ENCODE measurements around the gene ARMH4.

Gene ARMH4

DNA sequence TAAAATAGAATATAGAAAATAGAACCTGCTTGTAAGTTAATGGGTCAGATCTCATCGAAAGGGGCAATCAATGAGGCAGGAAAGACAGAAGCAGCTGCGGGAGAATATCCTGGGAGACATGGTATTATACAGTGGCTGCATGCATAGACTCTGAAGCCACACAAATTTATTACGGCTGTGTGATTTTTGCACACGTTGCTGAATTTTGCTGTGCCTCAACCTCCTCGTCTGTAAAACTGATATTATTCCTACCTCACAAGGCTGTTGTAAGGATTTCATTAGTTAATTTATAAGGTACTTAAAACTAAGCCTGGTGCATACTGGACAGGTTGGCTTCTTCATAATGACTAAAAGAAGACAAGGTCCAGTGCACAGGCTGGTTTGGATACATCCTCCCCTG, 52.3 kb downstream of the ARMH4 start:
- Mint-ChIP-seq H3K9me3 (no peaks in the 10 kb centered on the region), H3K27ac (no peak overlapping the region), H3K27me3 (peaks cover 5 to 9% of the 10 kb centered on the region in 2 donors), H3K4me3 (no peak overlapping the region), H3K36me3 (no peaks in the 10 kb centered on the region), H3K4me1 (no peaks in the 10 kb centered on the region)
- ATAC-seq (replicated peaks) (no peak), DNase-seq (no peak)

DNA sequence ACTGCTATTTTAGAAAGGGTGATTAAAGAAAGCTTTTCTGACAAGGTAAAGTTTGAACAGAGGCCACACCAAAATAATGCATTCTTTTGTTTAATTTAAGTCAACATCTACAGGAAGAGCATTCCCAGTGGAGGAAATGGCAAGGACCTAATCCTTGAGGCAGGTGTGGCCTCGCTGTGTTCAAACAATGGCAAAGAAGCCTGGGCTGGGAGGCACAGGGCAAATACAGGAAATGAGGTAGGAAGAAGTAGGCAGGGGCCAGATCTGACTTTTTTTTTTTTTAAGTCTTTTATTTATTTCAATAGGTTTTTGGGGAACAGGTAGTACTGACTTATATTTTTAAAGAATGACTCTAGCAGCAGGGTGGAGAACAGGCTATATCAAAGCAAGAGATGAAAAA, 53.5 kb downstream of the ARMH4 start:
- ATAC-seq (replicated peaks) (no peak), DNase-seq (no peak)
- H3K27ac Mint-ChIP-seq, result no peak overlapping the region
- peaks cover 5 to 9% of the 10 kb centered on the region in 2 donors for H3K27me3 Mint-ChIP-seq
- no peaks in the 10 kb centered on the region for H3K9me3 Mint-ChIP-seq
- no peaks in the 10 kb centered on the region for H3K36me3 Mint-ChIP-seq
- H3K4me3 Mint-ChIP-seq, result no peak overlapping the region
- no peaks in the 10 kb centered on the region for H3K4me1 Mint-ChIP-seq

- no peaks in the 10 kb centered on the region for H3K9me3 Mint-ChIP-seq
- no peak overlapping the region for H3K4me3 Mint-ChIP-seq
- no peak for ATAC-seq (replicated peaks)
- H3K27ac Mint-ChIP-seq, result no peak overlapping the region
- peaks cover 5 to 20% of the 10 kb centered on the region in 2 donors for H3K27me3 Mint-ChIP-seq
- no peaks in the 10 kb centered on the region for H3K4me1 Mint-ChIP-seq
- H3K36me3 Mint-ChIP-seq, result no peaks in the 10 kb centered on the region
- DNase-seq, result no peak
Measured at GRCh38 chr14:58096731-58097130, 55.3 kb downstream of the ARMH4 start.

DNA sequence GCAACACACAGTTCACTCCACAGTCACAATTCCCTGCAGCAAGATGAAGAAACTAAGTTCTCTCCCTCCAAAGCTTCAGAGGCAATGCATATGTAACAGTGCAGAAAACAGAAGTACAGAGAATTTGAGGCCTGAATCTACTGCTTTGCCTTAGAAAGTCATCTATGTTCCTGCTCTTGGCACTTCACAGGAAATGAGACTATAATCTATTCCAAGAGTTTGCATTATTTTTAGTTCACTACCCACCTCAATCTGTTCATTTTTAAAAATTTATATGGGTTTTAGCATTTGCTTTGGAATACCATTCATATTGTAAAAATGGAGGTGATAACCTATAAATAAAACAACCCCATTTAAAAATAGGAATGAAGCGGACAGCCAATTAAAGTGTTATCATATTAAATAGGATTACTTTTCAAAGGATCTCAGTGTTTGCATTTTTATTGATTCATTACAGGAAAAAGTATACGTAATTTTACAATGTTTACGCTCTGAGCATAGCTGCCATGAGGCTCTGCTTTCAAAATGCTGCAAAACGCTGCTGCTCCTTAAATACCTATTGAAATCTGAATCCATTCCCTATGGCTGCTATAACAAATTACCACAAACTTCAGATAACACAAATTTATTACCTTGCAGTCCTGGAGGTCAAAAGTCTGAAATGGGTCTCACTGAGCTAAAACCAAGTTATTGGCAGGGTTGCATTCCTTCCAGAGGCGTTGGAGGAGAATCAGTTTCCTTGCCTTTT, 60.0 kb downstream of the ARMH4 start:
- Mint-ChIP-seq H3K4me1 (no peaks in the 10 kb centered on the region), H3K4me3 (no peak overlapping the region), H3K9me3 (no peaks in the 10 kb centered on the region), H3K27me3 (peaks cover 0 to 22% of the 10 kb centered on the region in 2 donors), H3K36me3 (no peaks in the 10 kb centered on the region), H3K27ac (no peak overlapping the region)
- no peak for DNase-seq
- no peak for ATAC-seq (replicated peaks)

DNA sequence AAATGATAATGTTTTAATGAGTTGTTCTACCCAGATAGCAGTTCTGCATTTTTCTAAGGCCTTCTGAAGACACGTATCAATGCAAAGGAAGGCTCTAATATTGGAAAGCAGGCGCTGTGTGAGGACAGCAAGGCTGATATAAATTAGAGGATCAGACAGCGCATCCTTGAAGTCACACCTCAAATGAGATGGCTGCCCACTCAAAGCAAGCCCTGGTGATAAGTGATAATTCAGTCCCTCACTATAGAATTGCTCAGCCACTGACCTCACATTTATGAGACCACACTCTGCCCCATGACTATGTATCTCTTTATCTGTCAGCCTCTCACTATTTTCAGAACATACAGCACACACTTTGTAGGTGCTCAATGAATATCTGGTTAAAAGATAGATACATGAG, 62.4 kb downstream of the ARMH4 start:
- Mint-ChIP-seq H3K9me3 (no peaks in the 10 kb centered on the region), H3K27ac (no peak overlapping the region), H3K27me3 (peaks cover 0 to 26% of the 10 kb centered on the region in 2 donors), H3K4me1 (no peaks in the 10 kb centered on the region), H3K4me3 (no peak overlapping the region), H3K36me3 (no peaks in the 10 kb centered on the region)
- ATAC-seq (replicated peaks) (no peak), DNase-seq (no peak)

DNA sequence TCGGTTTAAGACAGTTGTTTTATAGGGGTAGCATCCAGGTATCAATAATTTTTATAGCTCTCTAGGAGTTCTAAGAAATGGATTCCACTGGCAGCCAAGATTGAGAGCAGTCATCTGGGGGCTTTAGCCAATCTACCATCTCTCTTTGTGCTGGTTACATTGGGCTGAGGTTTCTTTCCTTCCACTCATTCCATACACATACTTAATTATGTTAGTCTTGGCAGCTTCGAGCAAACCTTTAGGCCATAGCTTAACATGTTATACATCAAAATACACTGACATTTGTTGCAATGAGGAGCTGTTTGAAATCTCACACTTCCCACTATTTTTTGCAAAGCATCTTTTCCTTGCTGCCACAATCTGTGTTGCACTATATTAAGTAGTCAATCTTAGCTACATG, 63.1 kb downstream of the ARMH4 start:
- Mint-ChIP-seq H3K4me3 (no peak overlapping the region), H3K36me3 (no peaks in the 10 kb centered on the region), H3K4me1 (no peaks in the 10 kb centered on the region), H3K27me3 (peaks cover 0 to 32% of the 10 kb centered on the region in 2 donors), H3K9me3 (no peaks in the 10 kb centered on the region), H3K27ac (no peak overlapping the region)
- ATAC-seq (replicated peaks) (no peak), DNase-seq (no peak)

GRCh38 chr14:58085877-58086276, 66.1 kb downstream of the ARMH4 start:
- Mint-ChIP-seq H3K27ac (no peak overlapping the region), H3K4me3 (no peak overlapping the region), H3K36me3 (no peaks in the 10 kb centered on the region), H3K4me1 (no peaks in the 10 kb centered on the region), H3K27me3 (peaks cover 0 to 20% of the 10 kb centered on the region in 2 donors), H3K9me3 (no peaks in the 10 kb centered on the region)
- no peak for DNase-seq
- ATAC-seq (replicated peaks), result no peak

DNA sequence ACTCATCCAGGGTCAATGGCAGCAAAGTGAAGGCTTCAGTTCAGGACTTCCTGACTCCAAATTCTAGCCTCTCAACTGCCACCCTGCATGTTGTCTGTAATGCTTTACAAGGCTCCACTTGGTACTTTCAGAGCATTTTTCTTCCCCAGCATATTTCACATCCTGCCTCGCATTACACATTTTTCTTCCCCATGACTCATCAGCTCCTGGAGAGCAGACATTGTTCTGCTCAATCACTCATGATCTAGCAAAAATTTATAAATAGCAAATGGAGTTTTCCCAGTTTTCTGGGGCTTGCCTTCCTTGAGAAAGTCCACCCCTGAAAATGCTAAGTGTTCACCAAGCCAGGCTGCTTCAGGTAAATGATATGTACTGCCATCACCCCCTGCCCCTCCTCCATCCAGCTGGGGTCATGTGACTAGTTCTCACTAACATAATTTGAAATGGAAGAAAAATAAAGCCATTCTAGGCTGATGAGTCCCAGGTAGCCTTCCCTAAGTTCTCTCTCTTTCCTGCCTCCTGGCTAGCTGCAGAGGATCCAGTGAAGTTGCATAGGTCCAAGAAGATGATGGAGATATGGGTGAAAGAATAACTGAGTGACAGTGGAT, 69.4 kb downstream of the ARMH4 start:
- no peak for ATAC-seq (replicated peaks)
- Mint-ChIP-seq H3K4me3 (no peak overlapping the region), H3K27me3 (peaks cover 0 to 25% of the 10 kb centered on the region in 2 donors), H3K9me3 (no peaks in the 10 kb centered on the region), H3K36me3 (no peaks in the 10 kb centered on the region), H3K4me1 (no peaks in the 10 kb centered on the region), H3K27ac (no peak overlapping the region)
- DNase-seq, result no peak

DNA sequence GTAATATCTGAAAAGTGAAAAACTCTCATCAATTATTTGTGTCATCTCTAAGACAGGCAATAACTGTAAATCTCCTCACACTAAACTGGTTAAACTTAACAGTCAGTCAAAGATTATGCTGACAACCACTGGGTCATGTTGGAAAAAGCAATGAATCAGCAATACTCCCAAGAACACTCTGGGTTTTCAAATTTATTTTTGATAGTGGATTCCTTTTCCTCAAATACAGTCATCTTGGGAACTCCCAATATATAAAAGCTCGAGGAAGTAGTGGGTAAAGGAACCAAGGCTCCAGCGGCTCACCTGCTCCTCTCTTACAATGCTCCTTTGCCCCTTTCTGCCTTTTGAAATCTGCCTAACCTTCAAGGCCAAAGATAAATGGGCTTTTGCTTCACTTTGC, 70.0 kb downstream of the ARMH4 start:
- ATAC-seq (replicated peaks) (no peak), DNase-seq (no peak)
- H3K4me3 Mint-ChIP-seq, result no peak overlapping the region
- H3K9me3 Mint-ChIP-seq, result no peaks in the 10 kb centered on the region
- no peak overlapping the region for H3K27ac Mint-ChIP-seq
- no peaks in the 10 kb centered on the region for H3K4me1 Mint-ChIP-seq
- H3K27me3 Mint-ChIP-seq, result peaks cover 0 to 20% of the 10 kb centered on the region in 2 donors
- no peaks in the 10 kb centered on the region for H3K36me3 Mint-ChIP-seq

- DNase-seq, result no peak
- Mint-ChIP-seq H3K4me3 (no peak overlapping the region), H3K36me3 (no peaks in the 10 kb centered on the region), H3K27ac (no peak overlapping the region), H3K27me3 (peaks cover 0 to 11% of the 10 kb centered on the region in 2 donors), H3K4me1 (no peaks in the 10 kb centered on the region), H3K9me3 (no peaks in the 10 kb centered on the region)
- ATAC-seq (replicated peaks), result no peak
Measured at GRCh38 chr14:58078471-58078870, 73.5 kb downstream of the ARMH4 start.

- no peaks in the 10 kb centered on the region for H3K9me3 Mint-ChIP-seq
- no peak overlapping the region for H3K27ac Mint-ChIP-seq
- no peak for ATAC-seq (replicated peaks)
- no peaks in the 10 kb centered on the region for H3K36me3 Mint-ChIP-seq
- no peaks in the 10 kb centered on the region for H3K4me1 Mint-ChIP-seq
- no peak overlapping the region for H3K4me3 Mint-ChIP-seq
- no peak for DNase-seq
- H3K27me3 Mint-ChIP-seq, result peaks cover 0 to 11% of the 10 kb centered on the region in 2 donors
Measured at GRCh38 chr14:58078068-58078467, 73.9 kb downstream of the ARMH4 start.

DNA sequence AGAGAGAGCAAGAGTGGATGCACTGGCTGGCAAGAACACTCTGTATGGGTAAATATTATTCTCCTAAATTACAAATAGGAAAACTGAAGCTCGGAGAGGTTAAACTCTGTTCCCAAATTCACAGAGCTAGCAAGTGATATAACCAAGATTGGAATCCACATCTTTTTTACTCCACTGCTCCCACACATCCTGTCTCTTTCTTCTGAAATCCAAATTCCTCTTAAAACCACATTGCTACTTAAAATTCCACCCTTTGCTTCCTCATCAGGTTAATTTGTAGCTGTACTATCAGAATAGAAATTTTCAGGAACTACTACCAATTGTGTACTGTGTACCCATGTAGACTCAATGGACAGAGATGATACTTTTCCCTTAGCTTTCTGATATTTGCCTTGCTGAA, 74.4 kb downstream of the ARMH4 start:
- H3K36me3 Mint-ChIP-seq, result no peaks in the 10 kb centered on the region
- no peak for ATAC-seq (replicated peaks)
- peaks cover 0 to 11% of the 10 kb centered on the region in 2 donors for H3K27me3 Mint-ChIP-seq
- H3K9me3 Mint-ChIP-seq, result no peaks in the 10 kb centered on the region
- no peak overlapping the region for H3K4me3 Mint-ChIP-seq
- H3K27ac Mint-ChIP-seq, result no peak overlapping the region
- no peak for DNase-seq
- H3K4me1 Mint-ChIP-seq, result no peaks in the 10 kb centered on the region

DNA sequence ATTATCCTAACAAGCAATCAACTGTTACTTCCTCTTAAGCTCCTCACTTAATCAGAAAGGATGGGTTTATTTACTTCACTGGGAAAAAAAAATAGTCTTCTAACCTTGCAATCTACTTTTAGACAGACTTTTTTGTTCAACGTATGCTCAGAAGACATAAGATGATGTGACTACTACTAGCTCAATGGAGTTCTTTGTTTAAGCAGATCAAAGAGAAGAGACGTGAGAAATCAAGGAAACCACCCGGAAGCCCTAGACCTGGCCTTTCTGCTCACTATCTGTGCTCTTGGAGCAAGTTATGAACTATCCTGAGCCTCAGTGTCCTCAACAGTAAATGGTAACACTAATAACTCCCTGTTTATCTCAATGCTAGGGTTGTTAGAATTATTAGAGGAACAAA, 78.5 kb downstream of the ARMH4 start:
- H3K9me3 Mint-ChIP-seq, result no peaks in the 10 kb centered on the region
- H3K4me1 Mint-ChIP-seq, result no peaks in the 10 kb centered on the region
- no peak overlapping the region for H3K27ac Mint-ChIP-seq
- ATAC-seq (replicated peaks) (no peak), DNase-seq (no peak)
- peaks cover 0 to 11% of the 10 kb centered on the region in 2 donors for H3K27me3 Mint-ChIP-seq
- H3K36me3 Mint-ChIP-seq, result no peaks in the 10 kb centered on the region
- H3K4me3 Mint-ChIP-seq, result no peak overlapping the region

DNA sequence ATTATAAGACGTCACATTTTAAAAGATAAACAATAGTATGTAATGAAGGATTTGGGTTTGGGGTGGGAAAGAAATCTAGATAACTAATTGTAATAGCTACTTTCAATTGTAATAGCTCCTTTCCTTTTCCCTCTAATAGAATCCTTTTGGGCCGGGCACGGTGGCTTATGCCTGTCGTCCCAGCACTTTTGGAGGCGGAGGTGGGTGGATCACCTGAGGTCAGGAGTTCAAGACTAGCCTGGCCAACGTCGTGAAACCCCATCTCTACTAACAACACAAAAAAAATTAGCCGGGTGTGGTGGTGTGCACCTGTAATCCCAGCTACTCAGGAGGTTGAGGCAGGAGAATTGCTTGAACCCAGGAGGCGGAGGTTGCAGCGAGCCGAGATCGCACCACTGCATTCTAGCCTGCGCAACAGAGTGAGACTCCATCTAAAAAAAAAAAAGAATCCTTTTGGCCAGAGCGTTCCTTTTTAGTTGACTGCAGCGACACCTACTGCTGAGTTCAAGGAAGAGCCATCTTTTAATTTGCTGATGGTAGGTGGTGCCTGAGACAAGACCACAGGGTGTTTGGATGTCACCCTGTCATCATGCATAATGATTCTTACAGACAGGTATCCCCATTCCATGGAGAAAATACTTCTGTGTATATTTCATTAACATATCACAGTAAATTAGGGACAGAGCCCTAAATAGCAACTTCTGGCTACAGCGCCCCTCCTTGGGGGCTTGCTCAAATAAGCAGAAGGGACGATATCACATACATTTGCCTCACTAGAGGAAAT, 79.5 kb downstream of the ARMH4 start:
- H3K27ac Mint-ChIP-seq, result no peak overlapping the region
- ATAC-seq (replicated peaks) (peak; percentile 82 to 84), DNase-seq (peak; percentile 44)
- H3K36me3 Mint-ChIP-seq, result no peaks in the 10 kb centered on the region
- H3K9me3 Mint-ChIP-seq, result no peaks in the 10 kb centered on the region
- no peak overlapping the region for H3K4me3 Mint-ChIP-seq
- peaks cover 0 to 6% of the 10 kb centered on the region in 2 donors for H3K27me3 Mint-ChIP-seq
- H3K4me1 Mint-ChIP-seq, result no peaks in the 10 kb centered on the region

- H3K4me1 Mint-ChIP-seq, result no peaks in the 10 kb centered on the region
- peaks cover 0 to 6% of the 10 kb centered on the region in 2 donors for H3K27me3 Mint-ChIP-seq
- no peak overlapping the region for H3K27ac Mint-ChIP-seq
- H3K9me3 Mint-ChIP-seq, result no peaks in the 10 kb centered on the region
- no peak for ATAC-seq (replicated peaks)
- no peak overlapping the region for H3K4me3 Mint-ChIP-seq
- no peaks in the 10 kb centered on the region for H3K36me3 Mint-ChIP-seq
- DNase-seq, result no peak
Measured at GRCh38 chr14:58071341-58071740, 80.7 kb downstream of the ARMH4 start.

Measured in stimulated activated naive B cell treated with anti-CD40 and anti-IgM and Interleukin-4, amounts not matched to agents 10 μg/mL and 1 μg/mL and 100 μg/mL, for 72 hours (primary cell).